ENCODE data around the gene DKKL1. TPM values are rescaled to one million over a fixed set of nuclear protein-coding genes. Genes with fewer than 3 reads are reported as not detected.

Gene DKKL1
- total RNA-seq, 4 donors from 2014 or later, result not detected

DNA sequence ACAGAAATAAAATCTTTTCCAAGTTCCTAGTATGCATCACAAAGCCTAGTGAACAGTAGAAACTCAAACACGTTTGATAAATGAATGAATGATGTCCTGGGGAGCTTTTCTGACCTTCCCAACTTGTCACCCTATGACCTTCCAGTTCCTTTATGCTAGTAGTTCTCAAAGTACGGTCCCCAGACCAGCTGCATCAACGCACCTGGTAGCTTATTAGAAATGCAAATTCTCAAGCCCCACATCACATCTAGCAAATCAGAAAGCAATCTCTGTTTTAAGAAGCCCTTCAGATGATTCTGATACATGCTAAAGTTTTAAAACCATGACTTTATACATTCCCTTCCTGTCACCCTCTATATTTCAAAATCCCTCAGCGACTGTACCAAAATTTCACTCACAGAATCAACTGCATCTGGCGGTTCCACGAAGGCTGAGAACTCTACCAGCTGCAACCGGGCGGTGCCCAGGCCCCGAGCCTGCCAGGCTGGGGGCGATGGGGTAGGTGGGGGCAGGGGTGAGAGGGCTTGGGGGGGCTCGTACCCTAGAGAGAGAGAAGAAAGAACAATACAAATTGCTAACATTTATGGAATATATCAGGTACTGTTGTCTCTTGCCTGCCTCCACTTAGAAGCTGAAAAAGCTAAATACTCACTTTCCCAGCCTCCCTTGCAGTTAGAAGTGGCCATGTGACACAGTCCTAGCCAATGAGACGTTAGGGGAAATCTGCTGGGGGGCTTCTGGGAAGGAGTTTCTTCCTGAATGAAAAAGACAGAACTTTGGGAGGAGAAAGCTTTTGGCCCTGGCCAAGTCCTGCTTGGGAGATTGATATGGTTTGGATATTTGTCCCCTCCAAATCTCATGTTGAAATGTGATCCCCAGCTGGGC lies 15.1 kb upstream of the DKKL1 start:
- WGBS, 2 donors, result 85 to 92% methylated on average over 12 of the region's 12 CpGs
- Histone ChIP-seq H3K4me3 (no peak overlapping the region), H3K4me1 (no peaks in the 10 kb centered on the region), H3K9me3 (no peaks in the 10 kb centered on the region), H3K27me3 (no peaks in the 10 kb centered on the region), H3K36me3 (peaks cover 0 to 100% (median 0%) of the 10 kb centered on the region in 3 donors), H3K27ac (no peak overlapping the region)
- no peak for DNase-seq (ENCODE audit: low spot score in 2 of 2)
- TF ChIP-seq, protein P1, sequence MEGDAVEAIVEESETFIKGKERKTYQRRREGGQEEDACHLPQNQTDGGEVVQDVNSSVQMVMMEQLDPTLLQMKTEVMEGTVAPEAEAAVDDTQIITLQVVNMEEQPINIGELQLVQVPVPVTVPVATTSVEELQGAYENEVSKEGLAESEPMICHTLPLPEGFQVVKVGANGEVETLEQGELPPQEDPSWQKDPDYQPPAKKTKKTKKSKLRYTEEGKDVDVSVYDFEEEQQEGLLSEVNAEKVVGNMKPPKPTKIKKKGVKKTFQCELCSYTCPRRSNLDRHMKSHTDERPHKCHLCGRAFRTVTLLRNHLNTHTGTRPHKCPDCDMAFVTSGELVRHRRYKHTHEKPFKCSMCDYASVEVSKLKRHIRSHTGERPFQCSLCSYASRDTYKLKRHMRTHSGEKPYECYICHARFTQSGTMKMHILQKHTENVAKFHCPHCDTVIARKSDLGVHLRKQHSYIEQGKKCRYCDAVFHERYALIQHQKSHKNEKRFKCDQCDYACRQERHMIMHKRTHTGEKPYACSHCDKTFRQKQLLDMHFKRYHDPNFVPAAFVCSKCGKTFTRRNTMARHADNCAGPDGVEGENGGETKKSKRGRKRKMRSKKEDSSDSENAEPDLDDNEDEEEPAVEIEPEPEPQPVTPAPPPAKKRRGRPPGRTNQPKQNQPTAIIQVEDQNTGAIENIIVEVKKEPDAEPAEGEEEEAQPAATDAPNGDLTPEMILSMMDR (IDR thresholded peaks at IDR 0.05), result no peak
- TF ChIP-seq POLR2A (IDR thresholded peaks at IDR 0.05), result no peak
- no peak for TF ChIP-seq EP300 (IDR thresholded peaks at IDR 0.05)

DNA sequence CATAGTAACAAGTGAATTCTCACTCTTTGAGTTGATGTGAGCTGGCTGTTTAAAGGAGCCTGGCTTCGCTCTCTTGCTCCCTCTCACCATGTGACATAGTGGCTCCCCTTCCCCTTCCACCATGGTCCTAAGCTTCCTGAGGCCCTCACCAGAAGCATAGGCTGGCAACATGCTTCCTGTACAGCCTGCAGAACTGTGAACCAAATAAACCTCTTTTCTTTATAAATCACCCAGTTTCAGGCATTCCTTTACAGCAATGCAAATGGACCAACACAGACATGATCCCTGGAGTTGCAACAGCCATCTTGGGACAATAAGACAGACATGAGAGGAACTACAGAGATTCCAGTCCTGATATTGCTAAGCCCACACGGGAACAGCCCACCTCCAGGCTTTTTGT lies 14.1 kb upstream of the DKKL1 start:
- Histone ChIP-seq H3K9me3 (no peaks in the 10 kb centered on the region), H3K4me1 (no peaks in the 10 kb centered on the region), H3K27ac (no peak overlapping the region), H3K36me3 (peaks cover 0 to 98% (median 4%) of the 10 kb centered on the region in 3 donors), H3K4me3 (no peak overlapping the region), H3K27me3 (no peaks in the 10 kb centered on the region)
- WGBS, 2 donors, result 90 to 94% methylated on average over 2 of the region's 2 CpGs
- no peak for DNase-seq (ENCODE audit: low spot score in 2 of 2)
- TF ChIP-seq EP300 (IDR thresholded peaks at IDR 0.05), result no peak
- no peak for TF ChIP-seq POLR2A (IDR thresholded peaks at IDR 0.05)
- TF ChIP-seq, protein P1 (IDR thresholded peaks at IDR 0.05), result no peak

DNA sequence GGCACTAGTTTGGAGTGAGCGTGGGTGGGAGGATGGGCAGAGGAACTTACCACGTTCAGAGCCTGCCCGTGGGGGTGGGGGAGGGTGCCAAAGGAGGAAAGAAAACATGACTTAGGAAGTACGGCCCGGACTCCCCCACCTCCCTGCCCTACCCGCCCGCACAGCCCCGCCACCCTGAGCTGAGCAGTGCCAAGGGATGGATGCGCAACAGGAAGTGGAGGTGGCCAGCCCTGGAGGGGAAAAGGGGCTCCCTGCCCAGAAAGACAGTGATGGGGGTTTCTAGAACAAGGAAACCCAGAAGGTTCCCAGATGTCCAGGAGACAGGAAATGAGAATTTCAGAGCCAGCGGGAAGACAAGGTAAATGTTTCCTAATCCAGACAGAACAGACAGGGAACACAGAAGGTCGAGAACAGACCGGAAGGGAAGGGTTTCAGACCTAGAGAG lies 7.7 kb upstream of the DKKL1 start:
- Histone ChIP-seq H3K27ac (peak overlapping the region in 2 of 4 donors; percentile 18 to 50), H3K4me1 (peaks cover 0 to 22% (median 5%) of the 10 kb centered on the region in 4 donors), H3K36me3 (peaks cover 0 to 85% (median 5%) of the 10 kb centered on the region in 3 donors), H3K9me3 (no peaks in the 10 kb centered on the region), H3K27me3 (no peaks in the 10 kb centered on the region), H3K4me3 (no peak overlapping the region)
- TF ChIP-seq EP300 (IDR thresholded peaks at IDR 0.05) (no peak), POLR2A (IDR thresholded peaks at IDR 0.05) (no peak)
- TF ChIP-seq, protein P1 (IDR thresholded peaks at IDR 0.05), result no peak
- WGBS, 2 donors, result 45 to 49% methylated on average over 12 of the region's 12 CpGs
- no peak for DNase-seq (ENCODE audit: low spot score in 2 of 2)

DNA sequence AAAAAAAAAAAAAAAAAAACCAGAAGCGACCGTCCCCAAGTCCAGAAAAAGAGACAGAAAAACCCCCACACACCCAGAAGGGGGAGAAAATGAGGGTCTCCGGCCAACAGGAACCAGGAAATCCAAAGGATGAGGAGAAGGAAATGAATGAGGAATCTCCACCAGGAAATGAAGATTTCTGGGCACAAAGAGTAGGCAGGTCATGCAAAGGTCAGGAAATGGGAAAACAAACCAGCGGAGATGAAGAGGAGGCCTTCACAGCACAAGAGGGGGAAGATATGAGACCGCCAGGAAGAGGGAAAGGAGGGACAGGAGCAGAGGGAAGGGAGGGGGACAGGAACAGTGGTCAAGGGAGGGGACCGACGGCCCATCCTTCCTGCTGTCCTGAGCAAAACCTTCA lies 7.3 kb upstream of the DKKL1 start:
- whole genome bisulfite sequencing, 2 donors, result 31 to 46% methylated on average over 7 of the region's 7 CpGs
- TF ChIP-seq EP300 (IDR thresholded peaks at IDR 0.05), result no peak
- TF ChIP-seq POLR2A (IDR thresholded peaks at IDR 0.05), result no peak
- TF ChIP-seq, protein P1 (IDR thresholded peaks at IDR 0.05), result no peak
- no peaks in the 10 kb centered on the region for H3K9me3 ChIP-seq
- no peaks in the 10 kb centered on the region for H3K27me3 ChIP-seq
- peak overlapping the region in 3 of 4 donors; percentile 18 to 50 (median 43) for H3K27ac ChIP-seq
- H3K4me3 ChIP-seq, result no peak overlapping the region
- peaks cover 0 to 26% (median 6%) of the 10 kb centered on the region in 4 donors for H3K4me1 ChIP-seq
- no peak for DNase-seq (ENCODE audit: low spot score in 2 of 2)
- H3K36me3 ChIP-seq, result peaks cover 0 to 80% (median 5%) of the 10 kb centered on the region in 3 donors

DNA sequence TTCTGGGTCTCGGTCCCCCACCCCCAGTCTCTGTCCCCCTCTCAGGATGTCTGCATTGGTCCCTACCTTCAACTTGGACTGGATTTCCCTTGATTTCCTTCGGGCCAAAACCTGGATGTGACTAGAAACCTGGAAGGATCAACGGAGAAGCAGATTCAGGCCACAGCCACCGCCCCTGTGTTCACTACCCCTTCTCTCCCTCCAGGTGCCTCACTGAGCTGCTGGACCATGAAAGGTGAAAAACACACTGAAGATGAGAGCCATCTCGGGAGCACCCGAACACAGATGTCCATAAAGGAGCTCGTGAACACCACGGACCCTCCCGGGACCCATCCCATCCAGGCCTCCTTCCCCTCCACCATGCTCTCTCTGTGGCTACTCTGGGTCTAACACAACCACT lies 6.5 kb upstream of the DKKL1 start:
- H3K9me3 ChIP-seq, result no peaks in the 10 kb centered on the region
- TF ChIP-seq, protein P1 (IDR thresholded peaks at IDR 0.05), result no peak
- TF ChIP-seq POLR2A (IDR thresholded peaks at IDR 0.05) (no peak), EP300 (IDR thresholded peaks at IDR 0.05) (no peak)
- peaks cover 0 to 33% (median 10%) of the 10 kb centered on the region in 4 donors for H3K4me1 ChIP-seq
- 77 to 80% methylated on average over 9 of the region's 9 CpGs for WGBS, 2 donors
- H3K27ac ChIP-seq, result peak overlapping the region in 1 of 4 donors; percentile 18
- no peak overlapping the region for H3K4me3 ChIP-seq
- no peak for DNase-seq (ENCODE audit: low spot score in 2 of 2)
- peaks cover 0 to 4% of the 10 kb centered on the region in 2 donors for H3K27me3 ChIP-seq
- H3K36me3 ChIP-seq, result peaks cover 0 to 72% (median 5%) of the 10 kb centered on the region in 3 donors
